GM12878 (cell line): Measurements from ENCODE around the gene TAGLN. TPM values are rescaled to one million over a fixed set of nuclear protein-coding genes. Genes with fewer than 3 reads are reported as not detected.

ENCODE experiments used
- ATAC-seq: fragments of 200-7000 bp; cut with Tn5 transposase; 3 replicates; pipeline ENCODE4 v1.9.1; 2020; ENCODE audit warnings: mild to moderate bottlenecking, moderate library complexity
- BruUV-seq: library from RNA; stranded (reverse); fragments of 400-500 nt; replicated peaks from 2 replicates; lab custom pipeline; 2021; lab: Mats Ljungman, UMichigan
- CTCF ChIA-PET: fragments of 300-600 bp; sonication (Branson Sonifier 250); formaldehyde crosslinking; extraction: SDS; loops from one replicate; lab custom pipeline; 2021; ENCODE audit warnings: inconsistent platforms; lab: Yijun Ruan, JAX
- POLR2A ChIA-PET: fragments of 350-600 bp; formaldehyde crosslinking; extraction: SDS; loops from one replicate; lab custom pipeline; 2021; ENCODE audit warnings: inconsistent platforms; lab: Charles Lee
- RAD21 ChIA-PET: fragments of 300-600 bp; sonication (Branson Sonifier 250); formaldehyde crosslinking; loops from one replicate; lab custom pipeline; 2023; ENCODE audit warnings: antibody characterized with exemption; ENCODE audit not compliant: unreplicated experiment; lab: Charles Lee
- SMC1A ChIA-PET: fragments of 300-600 bp; sonication (Branson Sonifier 250); formaldehyde crosslinking; loops from one replicate; lab custom pipeline; 2023; ENCODE audit not compliant: unreplicated experiment, uncharacterized antibody; lab: Charles Lee
- DNase-seq: peaks from one replicate; pipeline ENCODE4 v3.0.0-alpha.2; 2011; ENCODE audit warnings: low read depth, low spot score
- FAIRE-seq: peaks from 3 replicates; lab custom pipeline; 2011; peaks lifted over from hg19 to GRCh38; lab: Jason Lieb, UNC
- H2AFZ ChIP-seq: 2 replicates; pipeline ENCODE4 v1.6.0; 2011; ENCODE audit warnings: low read depth, low read length, control low read depth; ENCODE audit not compliant: control insufficient read depth
- H3K27ac ChIP-seq: 2 replicates; pipeline ENCODE4 v1.5.1; 2011; ENCODE audit warnings: control low read depth; ENCODE audit not compliant: control insufficient read depth, insufficient read depth
- H3K27me3 ChIP-seq, 2 experiments: replicated peaks in 1 of 2; 2 replicates each; pipeline versions ENCODE4 v1.6.0 to v1.6.1; 2011; ENCODE audit warnings: low read length in 1 of 2; ENCODE audit not compliant: control insufficient read depth in 2 of 2, insufficient read depth in 2 of 2
- H3K36me3 ChIP-seq, 2 experiments: 2 replicates each; pipeline ENCODE4 v1.5.1; 2011; ENCODE audit warnings: low read length in 1 of 2; ENCODE audit not compliant: control insufficient read depth in 2 of 2, insufficient read depth in 2 of 2
- H3K4me1 ChIP-seq: 2 replicates; pipeline ENCODE4 v1.6.1; 2011; ENCODE audit warnings: mild to moderate bottlenecking, low read length, moderate library complexity, mixed read lengths; ENCODE audit not compliant: control insufficient read depth, insufficient read depth
- H3K4me2 ChIP-seq: 2 replicates; pipeline ENCODE4 v1.6.0; 2011; ENCODE audit warnings: control low read depth; ENCODE audit not compliant: control insufficient read depth, insufficient read depth
- H3K4me3 ChIP-seq: fragments of 200-600 bp; sonication (generic); 2 replicates; pipeline ENCODE4 v1.5.1; 2016
- H3K79me2 ChIP-seq: 2 replicates; pipeline ENCODE4 v1.6.0; 2011; ENCODE audit warnings: low read length; ENCODE audit not compliant: control insufficient read depth, insufficient read depth
- H3K9ac ChIP-seq: 2 replicates; pipeline ENCODE4 v1.8.0; 2011; ENCODE audit warnings: low read length, control low read depth, mixed read lengths; ENCODE audit not compliant: control insufficient read depth, insufficient read depth
- H3K9me3 ChIP-seq: replicated peaks from 3 replicates; pipeline ENCODE4 v1.5.1; 2011; ENCODE audit warnings: mild to moderate bottlenecking, low read length; ENCODE audit not compliant: control insufficient read depth, insufficient read depth
- H4K20me1 ChIP-seq: 2 replicates; pipeline ENCODE4 v1.6.0; 2011; ENCODE audit not compliant: control insufficient read depth, insufficient read depth
- BHLHE40 ChIP-seq, 2 experiments: fragments of 450-650 bp in 1 of 2; IDR thresholded peaks; 2 replicates each; pipeline ENCODE4 v1.6.1; 2011 to 2017; ENCODE audit warnings: low read depth in 2 of 2, borderline replicate concordance in 1 of 2, improper control_type of control experiment in 1 of 2, low read length in 1 of 2, mild to moderate bottlenecking in 1 of 2
- KDM1A ChIP-seq: fragments of 200-600 bp; sonication (generic); IDR thresholded peaks from 2 replicates; pipeline ENCODE4 v1.6.1; 2016; ENCODE audit warnings: borderline replicate concordance
- MEF2B ChIP-seq: fragments of 450-650 bp; IDR thresholded peaks from 2 replicates; pipeline ENCODE4 v1.6.1; 2018; ENCODE audit warnings: mild to moderate bottlenecking, moderate library complexity; ENCODE audit not compliant: partially characterized antibody, poor library complexity, severe bottlenecking
- MTA3 ChIP-seq: IDR thresholded peaks from 2 replicates; pipeline ENCODE4 v1.6.1; 2012; ENCODE audit warnings: low read length, inconsistent platforms, borderline replicate concordance
- POLR2AphosphoS2 ChIP-seq: IDR thresholded peaks from 2 replicates; pipeline ENCODE4 v1.6.1; 2011; ENCODE audit warnings: low read depth, mild to moderate bottlenecking, low read length, improper control_type of control experiment, moderate library complexity
- ZBED1 ChIP-seq: IDR thresholded peaks from 2 replicates; pipeline ENCODE4 v1.6.1; 2016; ENCODE audit warnings: borderline replicate concordance
- WGBS: methylation state at CpG from one replicate; pipeline ENCODE4 v1.1.6; 2016; ENCODE audit warnings: low lambda C conversion rate; ENCODE audit not compliant: insufficient replicate concordance, insufficient coverage; ENCODE audit errors: missing lambda C conversion rate; 5-methylcytosine and 5-hydroxymethylcytosine counted together
- in situ Hi-C: fragments of 300-500 bp; cut with MboI; formaldehyde crosslinking; loops from 9 replicates; pipeline ENCODE4 v1.14.3; 2018; ENCODE audit warnings: mixed read lengths
- intact Hi-C: fragments of 100-400 bp; cut with micrococcal nuclease; formaldehyde crosslinking; loops from one replicate; pipeline ENCODE4 v1.14.2; 2022; ENCODE audit not compliant: unreplicated experiment
- polyA plus RNA-seq, 11 experiments: library from polyadenylated mRNA; depleted of rRNA in 4 of 11; unstranded in 6 of 11; stranded (reverse) in 5 of 11; fragments of >200 nt; fragmentation: Nextera tagmentation in 4 of 11; fragmentation: Illumina TruSeq in 1 of 11; extraction: Ambion mirVana in 4 of 11; extraction: Trizol in 1 of 11; gene quantifications; 1 replicate in 1 of 11; 2 replicates in 10 of 11; pipeline versions ENCODE4 v1.2.1 to v1.2.3, GENCODE V29; 2011 to 2016; ENCODE audit warnings: inconsistent platforms in 2 of 11, missing spikeins in 2 of 11, low read depth in 1 of 11
- total RNA-seq, 4 experiments: library from RNA; depleted of rRNA in 3 of 4; stranded (reverse); fragments of >200 nt in 3 of 4; fragmentation: Illumina TruSeq in 1 of 4; extraction: Trizol in 1 of 4; gene quantifications; 2 replicates each; pipeline versions ENCODE4 v1.2.1 to v1.2.3, GENCODE V29; 2013 to 2021
- TF ChIP-seq, protein P1 (sequence below): fragments of 450-650 bp; IDR thresholded peaks from 2 replicates; pipeline ENCODE4 v1.6.1; 2017; ENCODE audit warnings: mild to moderate bottlenecking, low read depth, inconsistent platforms; ENCODE audit not compliant: poor library complexity, severe bottlenecking
- TF ChIP-seq, protein P2 (sequence below): fragments of 450-650 bp; IDR thresholded peaks from 2 replicates; pipeline ENCODE4 v1.6.1; 2017; ENCODE audit warnings: low read depth, mild to moderate bottlenecking, moderate library complexity

TAGLN gene
- total and polyA plus RNA-seq, 10 of the 15 experiments (the other 5 are each of a cell fraction or from before 2014, with no cell fraction given), result 0.26 to 4.6 (median 1.7) TPM

DNA sequence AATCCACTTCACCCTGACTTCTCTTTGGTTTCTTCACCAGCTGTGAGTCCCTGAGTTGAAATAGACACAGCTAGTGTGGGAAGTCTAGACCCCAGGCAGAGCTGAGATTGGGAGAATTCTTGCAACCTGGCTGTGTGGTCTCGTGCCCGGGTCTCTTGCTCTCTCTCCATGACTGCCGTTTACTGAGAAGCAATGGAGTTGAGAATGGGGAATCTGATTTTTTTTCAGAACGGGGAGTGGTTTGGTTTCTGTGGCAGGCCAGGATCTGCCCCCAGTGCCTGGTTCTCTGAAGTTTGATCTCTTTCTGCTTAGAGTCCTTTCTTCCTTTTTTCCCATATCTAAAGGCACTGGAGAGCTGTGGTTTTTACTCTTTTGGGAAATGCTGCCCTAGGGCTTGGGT, 19.1 kb upstream of the TAGLN start:
- no peak for FAIRE-seq
- TF ChIP-seq KDM1A, result no peak
- TF ChIP-seq ZBED1, result no peak
- no peak for TF ChIP-seq MTA3
- TF ChIP-seq, protein P1, sequence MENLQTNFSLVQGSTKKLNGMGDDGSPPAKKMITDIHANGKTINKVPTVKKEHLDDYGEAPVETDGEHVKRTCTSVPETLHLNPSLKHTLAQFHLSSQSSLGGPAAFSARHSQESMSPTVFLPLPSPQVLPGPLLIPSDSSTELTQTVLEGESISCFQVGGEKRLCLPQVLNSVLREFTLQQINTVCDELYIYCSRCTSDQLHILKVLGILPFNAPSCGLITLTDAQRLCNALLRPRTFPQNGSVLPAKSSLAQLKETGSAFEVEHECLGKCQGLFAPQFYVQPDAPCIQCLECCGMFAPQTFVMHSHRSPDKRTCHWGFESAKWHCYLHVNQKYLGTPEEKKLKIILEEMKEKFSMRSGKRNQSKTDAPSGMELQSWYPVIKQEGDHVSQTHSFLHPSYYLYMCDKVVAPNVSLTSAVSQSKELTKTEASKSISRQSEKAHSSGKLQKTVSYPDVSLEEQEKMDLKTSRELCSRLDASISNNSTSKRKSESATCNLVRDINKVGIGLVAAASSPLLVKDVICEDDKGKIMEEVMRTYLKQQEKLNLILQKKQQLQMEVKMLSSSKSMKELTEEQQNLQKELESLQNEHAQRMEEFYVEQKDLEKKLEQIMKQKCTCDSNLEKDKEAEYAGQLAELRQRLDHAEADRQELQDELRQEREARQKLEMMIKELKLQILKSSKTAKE, result peak; percentile 36
- TF ChIP-seq BHLHE40 (IDR thresholded peaks at IDR 0.05; ENCODE audit: borderline replicate concordance in 1 of 2, low read depth in 2 of 2, low read length in 1 of 2), result peak in 1 of 2 experiments; percentile 43; a peak in 1 of 4 replicates
- TF ChIP-seq, protein P2, sequence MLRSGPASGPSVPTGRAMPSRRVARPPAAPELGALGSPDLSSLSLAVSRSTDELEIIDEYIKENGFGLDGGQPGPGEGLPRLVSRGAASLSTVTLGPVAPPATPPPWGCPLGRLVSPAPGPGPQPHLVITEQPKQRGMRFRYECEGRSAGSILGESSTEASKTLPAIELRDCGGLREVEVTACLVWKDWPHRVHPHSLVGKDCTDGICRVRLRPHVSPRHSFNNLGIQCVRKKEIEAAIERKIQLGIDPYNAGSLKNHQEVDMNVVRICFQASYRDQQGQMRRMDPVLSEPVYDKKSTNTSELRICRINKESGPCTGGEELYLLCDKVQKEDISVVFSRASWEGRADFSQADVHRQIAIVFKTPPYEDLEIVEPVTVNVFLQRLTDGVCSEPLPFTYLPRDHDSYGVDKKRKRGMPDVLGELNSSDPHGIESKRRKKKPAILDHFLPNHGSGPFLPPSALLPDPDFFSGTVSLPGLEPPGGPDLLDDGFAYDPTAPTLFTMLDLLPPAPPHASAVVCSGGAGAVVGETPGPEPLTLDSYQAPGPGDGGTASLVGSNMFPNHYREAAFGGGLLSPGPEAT, result 0 out of 2 replicates have a peak, but pooled peaks have one; percentile 23
- TF ChIP-seq MEF2B, result peak; percentile 61
- no peak for TF ChIP-seq POLR2AphosphoS2
- TF ChIP-seq, all 136 proteins: peak for 4
- intact Hi-C loops (no loop called here), in situ Hi-C loops (no loop called here)
- Histone ChIP-seq H3K27me3 (no peaks in the 10 kb centered on the region), H3K9ac (peak overlapping the region; percentile 87), H4K20me1 (no peaks in the 10 kb centered on the region), H3K9me3 (no peaks in the 10 kb centered on the region), H2AFZ (peak overlapping the region; percentile 96), H3K79me2 (peaks cover 8% of the 10 kb centered on the region), H3K4me1 (peaks cover 15% of the 10 kb centered on the region), H3K4me3 (peak overlapping the region; percentile 90), H3K36me3 (peaks cover 2 to 8% of the 10 kb centered on the region in 2 experiments; a peak in 3 of 4 replicates), H3K27ac (peak overlapping the region; percentile 73), H3K4me2 (peak overlapping the region; percentile 99)
- CTCF ChIA-PET, result interaction anchor here (0.6 to 10.3 kb wide), 32 partner anchors 9 to 448 kb away, joined by 3 to 422 read pairs (median 7); partner anchors contain the start of genes APOA5, CEP164, PAFAH1B2 and PCSK7
- ATAC-seq (peak; percentile 4), DNase-seq (no peak)
- 3% methylated on average over 4 of the region's 4 CpGs for WGBS
- RAD21 ChIA-PET, result interaction anchor here (0.7 to 6.9 kb wide), 19 partner anchors 9 to 808 kb away, joined by 3 to 159 read pairs (median 4); partner anchors contain the start of genes APOA5, CEP164, PAFAH1B2 and PCSK7
- SMC1A ChIA-PET, result interaction anchor here (0.7 to 6.9 kb wide), 25 partner anchors 8 to 394 kb away, joined by 3 to 187 read pairs (median 5); partner anchors contain the start of genes PAFAH1B2, PCSK7, RNF214 and SIK3
- BruUV-seq, result no TSS peak
- POLR2A ChIA-PET, result interaction anchor here (0.6 to 5.5 kb wide), 18 partner anchors 8 to 635 kb away, joined by 3 to 51 read pairs (median 5); partner anchors contain the start of genes CEP164, PAFAH1B2, PCSK7 and RNF214
